HEK293 (cell line): ENCODE results near the gene PARD6B.

Experiments used
- CTCF ChIA-PET: fragments of 350-600 bp; formaldehyde crosslinking; extraction: SDS; loops from one replicate; lab custom pipeline; 2021; ENCODE audit warnings: antibody characterized with exemption; lab: Yijun Ruan, JAX
- POLR2A ChIA-PET: fragments of 300-600 bp; formaldehyde crosslinking; extraction: SDS; loops from one replicate; lab custom pipeline; 2020; ENCODE audit warnings: antibody characterized with exemption, inconsistent platforms; lab: Yijun Ruan, JAX
- H3K27ac ChIP-seq: fragments of 200-500 bp; sonication (Bioruptor generic); 2 replicates; pipeline ENCODE4 v1.5.1; 2014; ENCODE audit warnings: low read depth, low read length, control low read depth, inconsistent platforms; ENCODE audit errors: extremely low read depth
- H3K36me3 ChIP-seq, 2 experiments: fragments of 200-500 bp in 1 of 2; sonication (Bioruptor generic) in 1 of 2; 1 replicate in 1 of 2; 2 replicates in 1 of 2; pipeline ENCODE4 v1.5.1; 2014 to 2017; ENCODE audit warnings: inconsistent platforms in 2 of 2, low read length in 2 of 2; ENCODE audit not compliant: control insufficient read depth in 2 of 2, insufficient read depth in 1 of 2
- H3K4me1 ChIP-seq: fragments of 200-500 bp; sonication (Bioruptor generic); 2 replicates; pipeline ENCODE4 v1.5.1; 2014; ENCODE audit warnings: mild to moderate bottlenecking, low read length, inconsistent platforms; ENCODE audit not compliant: control insufficient read depth, insufficient read depth
- H3K4me3 ChIP-seq: 2 replicates; pipeline ENCODE4 v1.5.1; 2011; ENCODE audit warnings: low read depth, mild to moderate bottlenecking, control low read depth, low read length, moderate library complexity
- H3K9me3 ChIP-seq: fragments of 200-500 bp; sonication (Bioruptor generic); 2 replicates; pipeline ENCODE4 v1.5.1; 2014; ENCODE audit warnings: low read depth, low read length, inconsistent platforms; ENCODE audit not compliant: control insufficient read depth, insufficient read depth
- EGR2 ChIP-seq: fragments of 450-650 bp; formaldehyde crosslinking; IDR thresholded peaks from 2 replicates; pipeline ENCODE4 v1.5.1; 2016; ENCODE audit warnings: low read depth, missing biosample characterization, missing genetic modification characterization
- GLIS1 ChIP-seq: fragments of 450-650 bp; formaldehyde crosslinking; IDR thresholded peaks from 2 replicates; pipeline ENCODE4 v1.5.1; 2016; ENCODE audit warnings: missing biosample characterization, missing genetic modification characterization
- HOXA7 ChIP-seq: sonication (generic); formaldehyde crosslinking; IDR thresholded peaks from 2 replicates; pipeline ENCODE4 v1.8.1; 2022; ENCODE audit warnings: missing genetic modification reagents, borderline replicate concordance
- PBX3 ChIP-seq: sonication (generic); formaldehyde crosslinking; IDR thresholded peaks from 2 replicates; pipeline ENCODE4 v1.8.1; 2022; ENCODE audit warnings: mild to moderate bottlenecking, moderate library complexity, missing genetic modification reagents
- PRDM1 ChIP-seq: fragments of 450-650 bp; formaldehyde crosslinking; IDR thresholded peaks from 2 replicates; pipeline ENCODE4; 2016; ENCODE audit warnings: missing biosample characterization, missing genetic modification characterization
- PRDM6 ChIP-seq: fragments of 450-650 bp; formaldehyde crosslinking; IDR thresholded peaks from 2 replicates; pipeline ENCODE4 v1.5.1; 2017; ENCODE audit warnings: missing biosample characterization, missing genetic modification characterization
- SCRT2 ChIP-seq: fragments of 450-650 bp; formaldehyde crosslinking; IDR thresholded peaks from 2 replicates; pipeline ENCODE4 v1.5.1; 2016; ENCODE audit warnings: missing biosample characterization, missing genetic modification characterization
- YY2 ChIP-seq: fragments of 450-650 bp; formaldehyde crosslinking; IDR thresholded peaks from 2 replicates; pipeline ENCODE4 v1.5.1; 2016; ENCODE audit warnings: missing biosample characterization, missing genetic modification characterization
- ZBTB20 ChIP-seq: fragments of 450-650 bp; formaldehyde crosslinking; IDR thresholded peaks from 2 replicates; pipeline ENCODE4 v1.5.1; 2016; ENCODE audit warnings: missing biosample characterization, missing genetic modification characterization
- ZBTB8A ChIP-seq: fragments of 450-650 bp; formaldehyde crosslinking; IDR thresholded peaks from 2 replicates; pipeline ENCODE4 v1.5.1; 2016; ENCODE audit warnings: missing biosample characterization, missing genetic modification characterization
- ZNF157 ChIP-seq: fragments of 450-650 bp; formaldehyde crosslinking; IDR thresholded peaks from 2 replicates; pipeline ENCODE4 v1.5.1; 2016; ENCODE audit warnings: missing biosample characterization, missing genetic modification characterization
- ZNF174 ChIP-seq: fragments of 450-650 bp; formaldehyde crosslinking; IDR thresholded peaks from 2 replicates; pipeline ENCODE4 v1.5.0; 2017; ENCODE audit warnings: missing biosample characterization, mild to moderate bottlenecking, missing genetic modification characterization
- ZNF18 ChIP-seq: fragments of 450-650 bp; formaldehyde crosslinking; IDR thresholded peaks from 2 replicates; pipeline ENCODE4 v1.5.1; 2016; ENCODE audit warnings: missing biosample characterization, missing genetic modification characterization
- ZNF202 ChIP-seq: fragments of 450-650 bp; formaldehyde crosslinking; IDR thresholded peaks from 2 replicates; pipeline ENCODE4 v1.5.1; 2016; ENCODE audit warnings: missing biosample characterization, missing genetic modification characterization, borderline replicate concordance
- ZNF341 ChIP-seq: fragments of 450-650 bp; formaldehyde crosslinking; IDR thresholded peaks from 2 replicates; pipeline ENCODE4; 2016; ENCODE audit warnings: low read depth, missing biosample characterization, missing genetic modification characterization
- ZNF366 ChIP-seq: fragments of 450-650 bp; formaldehyde crosslinking; conservative IDR thresholded peaks from 2 replicates; pipeline ENCODE4 v1.5.1; 2016; ENCODE audit warnings: missing biosample characterization, missing genetic modification characterization
- ZNF544 ChIP-seq: fragments of 450-650 bp; formaldehyde crosslinking; IDR thresholded peaks from 2 replicates; pipeline ENCODE4 v1.5.0; 2017; ENCODE audit warnings: missing biosample characterization, missing genetic modification characterization
- ZNF610 ChIP-seq: fragments of 450-650 bp; formaldehyde crosslinking; IDR thresholded peaks from 2 replicates; pipeline ENCODE4 v1.5.1; 2016; ENCODE audit warnings: missing biosample characterization, missing genetic modification characterization, borderline replicate concordance
- ZNF629 ChIP-seq: fragments of 450-650 bp; formaldehyde crosslinking; IDR thresholded peaks from 2 replicates; pipeline ENCODE4 v1.5.1; 2017; ENCODE audit warnings: missing biosample characterization, missing genetic modification characterization
- ZNF776 ChIP-seq: fragments of 450-650 bp; formaldehyde crosslinking; IDR thresholded peaks from 2 replicates; pipeline ENCODE4 v1.5.0; 2017; ENCODE audit warnings: missing biosample characterization, missing genetic modification characterization, borderline replicate concordance
- ZNF791 ChIP-seq: fragments of 450-650 bp; formaldehyde crosslinking; IDR thresholded peaks from 2 replicates; pipeline ENCODE4 v1.5.1; 2016; ENCODE audit warnings: missing biosample characterization, missing genetic modification characterization

The PARD6B gene

GRCh38 chr20:50694379-50695134 lies 36.8 kb upstream of the PARD6B start:
- Histone ChIP-seq H3K9me3 (no peaks in the 10 kb centered on the region), H3K4me1 (no peaks in the 10 kb centered on the region), H3K36me3 (no peaks in the 10 kb centered on the region), H3K27ac (no peak overlapping the region), H3K4me3 (no peak overlapping the region)
- POLR2A ChIA-PET = no interaction called here
- CTCF ChIA-PET = interaction anchor here (0.6 kb wide), 1 partner anchor 23 kb away, joined by 3 read pairs; no protein-coding TSS in a partner anchor
- TF ChIP-seq ZBTB8A (tag by site-specific recombination) (no peak), ZNF341 (tag by site-specific recombination) (no peak), ZNF791 (no peak), ZBTB20 (tag by site-specific recombination) (no peak), ZNF366 (no peak), ZNF18 (tag by site-specific recombination) (no peak), SCRT2 (tag by site-specific recombination) (peak; percentile 50; the same call in 1 of the 2 replicates), ZNF544 (tag by site-specific recombination) (no peak), GLIS1 (no peak), PRDM6 (tag by site-specific recombination) (no peak), ZNF174 (tag by site-specific recombination) (no peak), HOXA7 (CRISPR knock-in tag) (no peak), EGR2 (tag by site-specific recombination) (0 out of 2 replicates have a peak, but pooled peaks have one; percentile 6), PBX3 (no peak), YY2 (tag by site-specific recombination) (no peak), ZNF629 (tag by site-specific recombination) (no peak), ZNF157 (tag by site-specific recombination) (no peak), ZNF610 (tag by site-specific recombination) (no peak), ZNF202 (tag by site-specific recombination) (no peak), PRDM1 (tag by site-specific recombination) (peak; percentile 63; the same call in 1 of the 2 replicates), ZNF776 (tag by site-specific recombination) (no peak)
